Osteocyte (in vitro differentiated cells): ENCODE data around the gene ME3. TPM values are rescaled to one million over a fixed set of nuclear protein-coding genes. Genes with fewer than 3 reads are reported as not detected.

ENCODE experiments used
- DNase-seq: peaks from one replicate; pipeline ENCODE4 v3.0.0; 2021; ENCODE audit warnings: mixed read lengths; ENCODE audit not compliant: unreplicated experiment; ENCODE audit errors: extremely low spot score
- H3K27ac Mint-ChIP-seq: one replicate; pipeline ENCODE4 v1.8.0; 2021; ENCODE audit warnings: mild to moderate bottlenecking, mixed read lengths; ENCODE audit not compliant: unreplicated experiment
- H3K27me3 Mint-ChIP-seq: one replicate; pipeline ENCODE4 v1.8.0; 2021; ENCODE audit warnings: mixed read lengths; ENCODE audit not compliant: unreplicated experiment
- H3K36me3 Mint-ChIP-seq: one replicate; pipeline ENCODE4 v1.8.0; 2021; ENCODE audit warnings: mixed read lengths; ENCODE audit not compliant: unreplicated experiment
- H3K4me1 Mint-ChIP-seq: one replicate; pipeline ENCODE4 v1.8.0; 2021; ENCODE audit warnings: mixed read lengths; ENCODE audit not compliant: unreplicated experiment
- H3K4me3 Mint-ChIP-seq: one replicate; pipeline ENCODE4 v1.8.0; 2021; ENCODE audit warnings: mild to moderate bottlenecking, moderate library complexity, mixed read lengths; ENCODE audit not compliant: unreplicated experiment
- H3K9me3 Mint-ChIP-seq: one replicate; pipeline ENCODE4 v1.8.0; 2021; ENCODE audit warnings: mixed read lengths; ENCODE audit not compliant: unreplicated experiment
- total RNA-seq: library from RNA; stranded (reverse); gene quantifications from 2 replicates; pipeline ENCODE4 v1.2.1, GENCODE V29; 2021
- TF ChIP-seq, protein P1 (sequence below): fragments of 200-600 bp; sonication (generic); IDR thresholded peaks from 2 replicates; pipeline ENCODE4 v1.5.0; 2021; ENCODE audit warnings: antibody characterized with exemption, mild to moderate bottlenecking, moderate library complexity

The ME3 gene
- total RNA-seq, 1 donor from 2014 or later = 19.5 TPM

GRCh38 chr11:86446163-86446923 lies 226.1 kb downstream of the ME3 start:
- TF ChIP-seq, protein P1, sequence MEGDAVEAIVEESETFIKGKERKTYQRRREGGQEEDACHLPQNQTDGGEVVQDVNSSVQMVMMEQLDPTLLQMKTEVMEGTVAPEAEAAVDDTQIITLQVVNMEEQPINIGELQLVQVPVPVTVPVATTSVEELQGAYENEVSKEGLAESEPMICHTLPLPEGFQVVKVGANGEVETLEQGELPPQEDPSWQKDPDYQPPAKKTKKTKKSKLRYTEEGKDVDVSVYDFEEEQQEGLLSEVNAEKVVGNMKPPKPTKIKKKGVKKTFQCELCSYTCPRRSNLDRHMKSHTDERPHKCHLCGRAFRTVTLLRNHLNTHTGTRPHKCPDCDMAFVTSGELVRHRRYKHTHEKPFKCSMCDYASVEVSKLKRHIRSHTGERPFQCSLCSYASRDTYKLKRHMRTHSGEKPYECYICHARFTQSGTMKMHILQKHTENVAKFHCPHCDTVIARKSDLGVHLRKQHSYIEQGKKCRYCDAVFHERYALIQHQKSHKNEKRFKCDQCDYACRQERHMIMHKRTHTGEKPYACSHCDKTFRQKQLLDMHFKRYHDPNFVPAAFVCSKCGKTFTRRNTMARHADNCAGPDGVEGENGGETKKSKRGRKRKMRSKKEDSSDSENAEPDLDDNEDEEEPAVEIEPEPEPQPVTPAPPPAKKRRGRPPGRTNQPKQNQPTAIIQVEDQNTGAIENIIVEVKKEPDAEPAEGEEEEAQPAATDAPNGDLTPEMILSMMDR = no peak
- H3K9me3 Mint-ChIP-seq = no peaks in the 10 kb centered on the region
- DNase-seq = peak; percentile 56
- no peak overlapping the region for H3K27ac Mint-ChIP-seq
- H3K36me3 Mint-ChIP-seq = peaks cover 7% of the 10 kb centered on the region
- H3K4me3 Mint-ChIP-seq = no peak overlapping the region
- peaks cover 8% of the 10 kb centered on the region for H3K4me1 Mint-ChIP-seq
- no peaks in the 10 kb centered on the region for H3K27me3 Mint-ChIP-seq

DNA sequence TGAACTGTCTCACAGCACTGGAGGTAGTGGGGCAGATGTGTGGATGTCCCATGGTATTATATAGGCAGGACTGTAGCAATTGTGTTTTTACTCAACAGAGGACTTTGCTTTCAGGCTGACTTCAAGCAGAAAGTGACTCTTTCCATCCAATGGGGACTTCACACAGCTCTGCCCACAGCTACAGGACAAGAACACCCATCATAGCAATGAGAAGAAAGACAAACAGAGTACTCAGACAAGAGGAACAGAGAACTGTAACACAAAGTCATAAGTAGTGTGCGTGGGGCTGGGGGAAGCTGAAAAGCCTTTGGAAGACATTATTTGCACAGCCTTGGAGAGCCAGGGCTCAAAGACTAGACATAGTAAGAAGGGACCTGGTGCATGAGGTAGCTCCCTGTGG lies 227.4 kb downstream of the ME3 start:
- Mint-ChIP-seq H3K27ac (no peak overlapping the region), H3K4me1 (peaks cover 22% of the 10 kb centered on the region), H3K27me3 (no peaks in the 10 kb centered on the region), H3K4me3 (no peak overlapping the region), H3K9me3 (no peaks in the 10 kb centered on the region), H3K36me3 (peaks cover 4% of the 10 kb centered on the region)
- DNase-seq = no peak
- TF ChIP-seq, protein P1 = no peak

GRCh38 chr11:86443415-86443814 lies 229.0 kb downstream of the ME3 start:
- TF ChIP-seq, protein P1 = no peak
- Mint-ChIP-seq H3K9me3 (no peaks in the 10 kb centered on the region), H3K4me3 (no peak overlapping the region), H3K27me3 (no peaks in the 10 kb centered on the region), H3K36me3 (peaks cover 4% of the 10 kb centered on the region), H3K27ac (no peak overlapping the region), H3K4me1 (peaks cover 29% of the 10 kb centered on the region)
- DNase-seq = no peak

DNA sequence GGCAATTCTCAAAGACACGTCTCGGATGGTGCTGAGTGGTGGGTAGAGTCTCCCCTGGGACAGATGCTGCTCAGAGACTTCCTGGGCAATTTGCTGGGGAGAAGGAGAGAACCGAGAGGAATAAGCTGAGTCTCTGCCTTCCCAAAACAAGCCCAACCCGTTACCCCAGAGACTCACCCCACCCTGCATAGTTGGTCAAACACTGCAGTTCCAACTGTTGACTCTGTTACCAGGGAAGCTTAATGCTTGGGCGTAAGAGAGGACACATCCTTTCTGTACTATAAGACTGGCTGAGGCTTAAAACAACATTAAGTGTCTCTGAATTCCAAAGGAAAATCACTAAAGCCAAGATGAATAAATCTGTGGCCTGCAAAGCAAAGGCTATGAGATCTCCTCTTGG lies 229.6 kb downstream of the ME3 start:
- H3K4me3 Mint-ChIP-seq = no peak overlapping the region

DNA sequence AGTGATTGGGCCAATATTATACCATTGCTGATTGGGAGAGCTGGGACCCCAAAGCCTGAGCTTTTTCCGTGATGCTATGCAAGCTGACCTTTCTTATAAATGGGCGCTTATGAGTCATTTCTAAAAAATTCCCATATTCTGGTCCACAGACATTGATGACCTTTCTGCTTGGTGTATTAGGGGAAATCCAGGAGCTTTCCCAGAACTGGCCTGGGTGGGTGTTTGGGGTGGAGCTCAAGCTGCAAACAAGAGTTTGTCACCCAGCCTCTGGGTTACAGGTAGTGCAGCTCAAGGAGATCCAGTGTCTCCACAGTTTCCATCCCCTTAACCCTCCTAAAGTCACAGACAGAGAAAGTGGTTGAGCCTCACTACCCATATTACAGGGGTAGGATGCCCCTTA lies 230.0 kb downstream of the ME3 start:
- H3K4me1 Mint-ChIP-seq = peaks cover 29% of the 10 kb centered on the region
- no peaks in the 10 kb centered on the region for H3K27me3 Mint-ChIP-seq
- TF ChIP-seq, protein P1 = no peak
- H3K27ac Mint-ChIP-seq = no peak overlapping the region
- peaks cover 7% of the 10 kb centered on the region for H3K36me3 Mint-ChIP-seq
- H3K4me3 Mint-ChIP-seq = no peak overlapping the region
- no peak for DNase-seq
- no peaks in the 10 kb centered on the region for H3K9me3 Mint-ChIP-seq

More for the DNA sequence above, 229.6 kb downstream of the ME3 start:
- no peaks in the 10 kb centered on the region for H3K27me3 Mint-ChIP-seq
- H3K4me1 Mint-ChIP-seq = peaks cover 29% of the 10 kb centered on the region
- no peaks in the 10 kb centered on the region for H3K9me3 Mint-ChIP-seq
- TF ChIP-seq, protein P1 = no peak
- H3K36me3 Mint-ChIP-seq = peaks cover 7% of the 10 kb centered on the region
- no peak for DNase-seq
- H3K27ac Mint-ChIP-seq = no peak overlapping the region
